MM.1S (cell line): ENCODE results near the gene USP44.

Experiments used
- DNase-seq: peaks from one replicate; pipeline ENCODE4 v3.0.0-alpha.2; 2015
- H2AFZ ChIP-seq: fragments of 300-600 bp; sonication (generic); 2 replicates; pipeline ENCODE4 v1.6.0; 2016; ENCODE audit warnings: antibody characterized with exemption, low read length
- H3F3A ChIP-seq: fragments of 300-600 bp; sonication (generic); 2 replicates; pipeline ENCODE4 v1.6.1; 2016; ENCODE audit warnings: mild to moderate bottlenecking, antibody characterized with exemption, low read length, moderate library complexity, mixed read lengths; ENCODE audit not compliant: insufficient read depth
- H3K27ac ChIP-seq: fragments of 300-600 bp; sonication (generic); 2 replicates; pipeline ENCODE4 v1.5.1; 2016; ENCODE audit warnings: mild to moderate bottlenecking, low read length
- H3K27me3 ChIP-seq: fragments of 300-600 bp; sonication (generic); replicated peaks from 2 replicates; pipeline ENCODE4 v1.6.0; 2016; ENCODE audit warnings: low read length; ENCODE audit not compliant: insufficient read depth
- H3K36me3 ChIP-seq: fragments of 300-600 bp; sonication (generic); replicated peaks from 2 replicates; pipeline ENCODE4 v1.6.1; 2016; ENCODE audit warnings: mild to moderate bottlenecking, low read length, mixed read lengths; ENCODE audit not compliant: insufficient read depth
- H3K4me1 ChIP-seq: fragments of 300-600 bp; sonication (generic); 2 replicates; pipeline ENCODE4 v1.6.1; 2016; ENCODE audit warnings: low read length, mixed read lengths
- H3K4me2 ChIP-seq: fragments of 300-600 bp; sonication (generic); 2 replicates; pipeline ENCODE4 v1.6.0; 2016; ENCODE audit warnings: low read depth, low read length
- H3K4me3 ChIP-seq: fragments of 300-600 bp; sonication (generic); 2 replicates; pipeline ENCODE4 v1.5.1; 2016; ENCODE audit warnings: low read length, mixed read lengths
- H3K79me2 ChIP-seq: fragments of 300-600 bp; sonication (generic); 2 replicates; pipeline ENCODE4 v1.6.1; 2016; ENCODE audit warnings: mixed run types, low read length, mixed read lengths
- H3K9ac ChIP-seq: fragments of 300-600 bp; sonication (generic); 2 replicates; pipeline ENCODE4 v1.6.1; 2016; ENCODE audit warnings: low read length, mixed read lengths
- H3K9me2 ChIP-seq: fragments of 300-600 bp; sonication (generic); replicated peaks from 2 replicates; pipeline ENCODE4 v1.6.1; 2016; ENCODE audit warnings: mild to moderate bottlenecking, low read length, mixed read lengths; ENCODE audit not compliant: insufficient read depth
- H3K9me3 ChIP-seq: fragments of 300-600 bp; sonication (generic); replicated peaks from 2 replicates; pipeline ENCODE4 v1.6.1; 2016; ENCODE audit warnings: mild to moderate bottlenecking, low read length, mixed read lengths; ENCODE audit not compliant: insufficient read depth
- H4K20me1 ChIP-seq: fragments of 300-600 bp; sonication (generic); 2 replicates; pipeline ENCODE4 v1.6.1; 2016; ENCODE audit warnings: mild to moderate bottlenecking, low read length, moderate library complexity, mixed read lengths; ENCODE audit not compliant: insufficient read depth
- CTCF ChIP-seq: fragments of 300-600 bp; sonication (generic); IDR thresholded peaks from 2 replicates; pipeline ENCODE4 v1.5.1; 2016; ENCODE audit warnings: antibody characterized with exemption, low read length, mixed read lengths
- EZH2 ChIP-seq: fragments of 300-600 bp; sonication (generic); optimal IDR thresholded peaks from 2 replicates; pipeline ENCODE3; 2017; ENCODE audit warnings: low read depth, mild to moderate bottlenecking, antibody characterized with exemption, low read length, mixed read lengths
- EZH2phosphoT487 ChIP-seq: fragments of 300-600 bp; sonication (generic); IDR thresholded peaks from 2 replicates; pipeline ENCODE4 v1.6.1; 2018; ENCODE audit warnings: antibody characterized with exemption, low read length

The USP44 gene

GRCh38 chr12:95470300-95470699 lies 81.0 kb downstream of the USP44 start:
- Histone ChIP-seq H3K9ac (no peak overlapping the region), H3K4me2 (no peak overlapping the region), H3K9me3 (no peaks in the 10 kb centered on the region), H3K4me3 (no peak overlapping the region), H3K27me3 (no peaks in the 10 kb centered on the region), H3K79me2 (peaks cover 14% of the 10 kb centered on the region), H3K36me3 (no peaks in the 10 kb centered on the region), H3K9me2 (no peaks in the 10 kb centered on the region), H3K4me1 (0 out of 2 replicates have a peak, but pooled peaks cover 2% of the 10 kb centered on the region), H3F3A (peaks cover 8% of the 10 kb centered on the region; the same call in 1 of the 2 replicates), H3K27ac (no peak overlapping the region), H4K20me1 (no peaks in the 10 kb centered on the region), H2AFZ (no peak overlapping the region)
- DNase-seq = no peak
- TF ChIP-seq CTCF = no peak
- TF ChIP-seq EZH2phosphoT487 = no peak
- no peak for TF ChIP-seq EZH2
